Right lobe of liver (tissue), 6 donors: Measurements from ENCODE around the gene ZNF503. TPM values are rescaled to one million over a fixed set of nuclear protein-coding genes. Genes with fewer than 3 reads are reported as not detected.

ENCODE experiments used
- ATAC-seq, 4 donors: fragments of 200-7000 bp; cut with Tn5 transposase; one replicate each; pipeline ENCODE4 v1.9.1; 2020; ENCODE audit warnings: mild to moderate bottlenecking in 4 of 4, moderate library complexity in 4 of 4
- DNase-seq, 3 donors: peaks; one replicate each; pipeline ENCODE4 v3.0.0-alpha.2; 2020
- H3K27ac ChIP-seq, 3 donors: fragments of 200-600 bp; one replicate each; pipeline ENCODE4 v1.8.0; 2022
- H3K27me3 ChIP-seq, 2 donors: fragments of 200-600 bp; one replicate each; pipeline ENCODE4 v1.8.0; 2022
- H3K36me3 ChIP-seq, 4 donors: fragments of 200-600 bp; sonication (generic) in 1 of 4; one replicate each; pipeline versions ENCODE4 v1.5.1 to v1.8.0; 2017 to 2022; ENCODE audit warnings: control low read depth in 1 of 4
- H3K4me1 ChIP-seq, 4 donors: fragments of 200-600 bp; sonication (generic) in 1 of 4; one replicate each; pipeline versions ENCODE4 v1.5.1 to v1.8.0; 2017 to 2022; ENCODE audit warnings: control low read depth in 1 of 4
- H3K4me3 ChIP-seq, 3 donors: fragments of 200-600 bp; one replicate each; pipeline ENCODE4 v1.8.0; 2022
- H3K9me3 ChIP-seq, 4 donors: fragments of 200-600 bp; sonication (generic) in 1 of 4; one replicate each; pipeline versions ENCODE4 v1.5.1 to v1.8.0; 2017 to 2022; ENCODE audit warnings: control low read depth in 1 of 4
- POLR2A ChIP-seq: fragments of 450-650 bp; IDR thresholded peaks from one replicate; pipeline ENCODE4 v1.6.1; 2017; ENCODE audit warnings: antibody characterized with exemption, mild to moderate bottlenecking
- WGBS: methylation state at CpG from one replicate; pipeline ENCODE4 v1.1.6; 2018; ENCODE audit warnings: low coverage, low lambda C conversion rate; ENCODE audit not compliant: insufficient coverage; ENCODE audit errors: missing lambda C conversion rate; 5-methylcytosine and 5-hydroxymethylcytosine counted together
- intact Hi-C, 2 donors: fragments of 100-400 bp; cut with DNase I; formaldehyde crosslinking; loops; one replicate each; pipeline versions ENCODE4 v1.11.2 to v1.14.1; 2022
- total RNA-seq, 6 experiments: library from RNA; depleted of rRNA in 2 of 6; stranded (reverse); fragments of >200 nt in 2 of 6; fragmentation: NEBNext Ultra II Directional in 3 of 6; extraction: Animal tissue kit (Norgen Biotek cat#: 25700) in 3 of 6; gene quantifications; one replicate each; pipeline versions ENCODE4 v1.1.0 to v1.2.4, GENCODE V29; 2016 to 2023
- TF ChIP-seq, protein P1 (sequence below), 4 donors: fragments of 200-600 bp in 3 of 4; fragments of 450-650 bp in 1 of 4; IDR thresholded peaks; one replicate each; pipeline versions ENCODE4 v1.5.1 to v1.8.0; 2016 to 2022; ENCODE audit warnings: antibody characterized with exemption in 4 of 4, mild to moderate bottlenecking in 2 of 4
- donor health status: DM: no; HTN: yes; CAD: no.
- donor health status: DM: no; HTN: no; CAD: no.
- donor health status: DM: no; HTN: no; CAD: no.
- donor health status: DM: no; HTN: yes; CAD: no.
- donor health status: DM: no; HTN: yes; CAD: no.

The ZNF503 gene
- total RNA-seq, 6 experiments from 2014 or later = 2.9 to 7.1 (median 5.4) TPM

DNA sequence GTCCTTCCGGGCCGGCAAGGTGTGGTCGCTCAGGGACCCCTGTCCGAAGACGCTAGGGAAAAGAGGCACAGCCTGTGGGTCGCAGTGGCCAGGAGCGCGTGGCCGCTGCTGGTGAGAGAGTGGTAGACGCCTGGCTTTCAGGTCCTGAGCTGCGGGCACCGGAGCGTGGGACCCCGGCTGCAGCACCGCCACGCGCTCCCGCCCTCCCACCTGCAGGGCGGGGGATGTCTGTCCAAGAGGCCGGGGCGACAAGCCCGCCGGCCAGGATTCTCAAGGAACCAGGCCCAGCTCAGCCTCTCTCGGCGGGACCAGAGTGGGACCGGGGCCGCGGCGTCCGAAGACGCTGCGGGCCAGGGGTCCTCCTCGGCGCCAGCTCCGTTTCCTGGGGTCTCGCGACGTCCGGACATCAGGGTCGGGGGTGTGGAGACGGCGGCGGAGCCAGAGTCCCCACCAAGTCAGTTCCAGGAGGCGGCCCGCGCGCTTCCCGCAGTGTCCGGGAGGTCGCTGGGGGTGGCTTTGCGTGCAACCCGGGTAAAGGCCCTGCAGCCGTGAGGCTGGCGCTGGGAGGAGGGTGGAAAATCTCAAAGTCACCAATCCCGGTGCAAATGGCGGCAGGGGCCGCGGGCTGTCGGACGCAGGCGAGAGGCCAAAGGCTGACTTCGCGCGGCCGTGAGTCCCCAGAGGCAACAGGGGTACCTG lies 5.5 kb downstream of the ZNF503 start:
- 26% methylated on average over 8 of the region's 65 CpGs for WGBS
- TF ChIP-seq, protein P1, sequence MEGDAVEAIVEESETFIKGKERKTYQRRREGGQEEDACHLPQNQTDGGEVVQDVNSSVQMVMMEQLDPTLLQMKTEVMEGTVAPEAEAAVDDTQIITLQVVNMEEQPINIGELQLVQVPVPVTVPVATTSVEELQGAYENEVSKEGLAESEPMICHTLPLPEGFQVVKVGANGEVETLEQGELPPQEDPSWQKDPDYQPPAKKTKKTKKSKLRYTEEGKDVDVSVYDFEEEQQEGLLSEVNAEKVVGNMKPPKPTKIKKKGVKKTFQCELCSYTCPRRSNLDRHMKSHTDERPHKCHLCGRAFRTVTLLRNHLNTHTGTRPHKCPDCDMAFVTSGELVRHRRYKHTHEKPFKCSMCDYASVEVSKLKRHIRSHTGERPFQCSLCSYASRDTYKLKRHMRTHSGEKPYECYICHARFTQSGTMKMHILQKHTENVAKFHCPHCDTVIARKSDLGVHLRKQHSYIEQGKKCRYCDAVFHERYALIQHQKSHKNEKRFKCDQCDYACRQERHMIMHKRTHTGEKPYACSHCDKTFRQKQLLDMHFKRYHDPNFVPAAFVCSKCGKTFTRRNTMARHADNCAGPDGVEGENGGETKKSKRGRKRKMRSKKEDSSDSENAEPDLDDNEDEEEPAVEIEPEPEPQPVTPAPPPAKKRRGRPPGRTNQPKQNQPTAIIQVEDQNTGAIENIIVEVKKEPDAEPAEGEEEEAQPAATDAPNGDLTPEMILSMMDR (IDR thresholded peaks at IDR 0.05) = no peak
- no peak for TF ChIP-seq POLR2A
- H3K36me3 ChIP-seq = peaks cover 0 to 6% (median 0%) of the 10 kb centered on the region in 4 donors
- peak overlapping the region; percentile 46 to 65 (median 55) for H3K4me3 ChIP-seq
- DNase-seq (peak; percentile 38 to 62 (median 56)), ATAC-seq (peak; percentile 2 to 39 (median 14))
- H3K9me3 ChIP-seq = no peaks in the 10 kb centered on the region
- peak overlapping the region; percentile 58 to 70 (median 58) for H3K27ac ChIP-seq
- H3K4me1 ChIP-seq = peaks cover 0 to 13% (median 2%) of the 10 kb centered on the region in 4 donors
- intact Hi-C loops = loop anchor here in 1 of 2 donors (10.0 kb wide), 2 partner anchors 519 to 639 kb away; no protein-coding TSS in a partner anchor
- no peaks in the 10 kb centered on the region for H3K27me3 ChIP-seq

GRCh38 chr10:75395066-75395931 lies 6.3 kb downstream of the ZNF503 start:
- Histone ChIP-seq H3K4me3 (peak overlapping the region; percentile 46 to 65 (median 55)), H3K27me3 (no peaks in the 10 kb centered on the region), H3K27ac (peak overlapping the region; percentile 50 to 70 (median 58)), H3K4me1 (peaks cover 0 to 13% (median 2%) of the 10 kb centered on the region in 4 donors), H3K36me3 (peaks cover 0 to 6% (median 0%) of the 10 kb centered on the region in 4 donors), H3K9me3 (no peaks in the 10 kb centered on the region)
- intact Hi-C loops = loop anchor here in 1 of 2 donors (10.0 kb wide), 2 partner anchors 520 to 640 kb away; no protein-coding TSS in a partner anchor
- ATAC-seq (peak; percentile 39 to 57 (median 48)), DNase-seq (peak in 2 of 3 donors; percentile 63 to 69)
- TF ChIP-seq, protein P1 (IDR thresholded peaks at IDR 0.05) = peak; percentile 66 to 95 (median 80)
- TF ChIP-seq POLR2A = no peak
- WGBS = 45% methylated on average over 15 of the region's 64 CpGs

GRCh38 chr10:75394221-75394620 lies 7.3 kb downstream of the ZNF503 start:
- DNase-seq (no peak), ATAC-seq (no peak)
- TF ChIP-seq POLR2A = no peak
- TF ChIP-seq, protein P1 (IDR thresholded peaks at IDR 0.05) = no peak
- intact Hi-C loops = loop anchor here in 1 of 2 donors (10.0 kb wide), 2 partner anchors 521 to 641 kb away; no protein-coding TSS in a partner anchor
- WGBS = 100% methylated on average over 2 of the region's 7 CpGs
- Histone ChIP-seq H3K9me3 (no peaks in the 10 kb centered on the region), H3K36me3 (peaks cover 0 to 6% (median 0%) of the 10 kb centered on the region in 4 donors), H3K27ac (no peak overlapping the region), H3K4me1 (peaks cover 0 to 7% (median under 1%) of the 10 kb centered on the region in 4 donors), H3K4me3 (no peak overlapping the region), H3K27me3 (no peaks in the 10 kb centered on the region)

DNA sequence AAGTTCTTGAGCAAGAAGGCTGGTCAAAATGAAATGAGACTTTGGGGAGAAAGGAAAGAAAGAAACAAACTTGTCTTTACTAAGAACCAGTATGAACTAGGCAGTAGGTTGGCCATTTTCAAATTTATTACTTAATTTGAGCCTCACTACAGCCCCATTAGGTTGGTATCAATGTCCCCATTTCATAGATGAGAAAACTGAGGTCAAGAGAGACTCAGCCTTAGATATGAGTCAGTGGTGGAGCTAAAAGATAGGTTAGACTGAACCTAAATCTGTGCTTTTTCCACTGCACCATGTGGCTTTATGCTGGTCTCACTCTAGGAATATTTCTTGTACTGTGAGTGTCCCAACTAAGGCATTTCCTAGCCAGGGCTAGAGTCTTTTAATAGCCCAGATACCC lies 8.8 kb downstream of the ZNF503 start:
- H3K27ac ChIP-seq = no peak overlapping the region
- ATAC-seq = no peak
- DNase-seq = no peak
- no peak overlapping the region for H3K4me3 ChIP-seq
- no peaks in the 10 kb centered on the region for H3K27me3 ChIP-seq
- intact Hi-C loops = loop anchor here in 1 of 2 donors (10.0 kb wide), 2 partner anchors 522 to 642 kb away; no protein-coding TSS in a partner anchor
- H3K36me3 ChIP-seq = no peaks in the 10 kb centered on the region
- no peak for TF ChIP-seq POLR2A
- TF ChIP-seq, protein P1 (IDR thresholded peaks at IDR 0.05) = no peak
- peaks cover 0 to 7% (median 0%) of the 10 kb centered on the region in 4 donors for H3K4me1 ChIP-seq
- H3K9me3 ChIP-seq = no peaks in the 10 kb centered on the region
